Left renal cortex interstitium (tissue), 4 donors: ENCODE measurements around the gene EN1. TPM values are rescaled to one million over a fixed set of nuclear protein-coding genes. Genes with fewer than 3 reads are reported as not detected.
A peak's percentile ranks its signal among the peaks of the same experiment; 100 is the strongest.

Experiments
- DNase-seq, 4 donors: peaks; one replicate each; pipeline ENCODE4 v3.0.0-alpha.2; 2013; ENCODE audit warnings: low read depth in 4 of 4, low spot score in 2 of 4, missing footprints in 1 of 4
- polyA plus RNA-seq, 4 donors: library from polyadenylated mRNA; unstranded; fragments of 120-200 nt; gene quantifications; one replicate each; pipeline ENCODE4 v1.2.1, GENCODE V29; 2013; ENCODE audit not compliant: insufficient read length in 4 of 4

The EN1 gene
- under 1 TPM in 1 of 4 donors, not detected in 3; 0.13 TPM for polyA plus RNA-seq

DNA sequence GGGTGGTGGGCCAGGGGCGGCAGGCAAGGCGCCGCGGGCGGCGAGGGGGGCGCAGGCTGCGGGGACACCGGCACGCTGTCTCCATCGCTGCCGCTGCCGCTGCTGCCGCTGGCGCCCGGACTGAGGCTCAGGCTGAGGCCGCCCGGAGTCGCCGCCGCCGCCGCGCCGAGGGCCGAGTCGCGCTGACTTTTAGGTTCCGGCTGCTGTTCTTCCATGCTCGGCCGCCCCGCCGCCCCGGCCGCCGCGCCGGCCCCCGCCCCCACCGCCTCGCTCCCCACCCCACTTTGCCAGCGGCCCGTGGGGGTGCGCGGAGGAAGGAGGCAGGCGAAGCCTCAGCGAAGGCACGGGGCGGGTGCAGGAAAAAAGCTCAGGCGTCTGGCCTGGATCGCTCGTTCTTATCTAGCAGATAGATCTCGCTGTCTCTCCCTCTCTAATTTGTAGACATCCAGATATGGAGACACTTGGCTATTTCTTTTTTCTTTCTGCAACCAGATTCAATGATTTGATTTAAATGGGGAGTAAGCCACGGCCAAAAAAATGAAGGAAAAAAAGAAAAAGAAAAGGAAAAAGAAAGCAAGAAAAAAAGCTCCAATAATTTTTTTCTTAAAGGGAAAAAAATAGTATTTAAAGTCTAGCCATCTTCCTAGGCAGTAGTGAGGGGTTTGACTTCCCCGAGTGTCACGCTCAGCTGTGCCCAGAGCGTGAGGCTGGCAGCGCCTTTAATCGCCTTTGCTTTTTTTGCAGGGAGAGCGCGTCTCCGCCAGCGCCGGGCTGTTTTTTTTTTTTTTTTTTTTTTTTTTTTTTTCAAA, at the start of gene EN1:
Gene EN1 (minus strand): TSS at position 696 of the 809 bp plus-strand sequence. CDS start 481 bp downstream, at position 215.
- no peak for DNase-seq

DNA sequence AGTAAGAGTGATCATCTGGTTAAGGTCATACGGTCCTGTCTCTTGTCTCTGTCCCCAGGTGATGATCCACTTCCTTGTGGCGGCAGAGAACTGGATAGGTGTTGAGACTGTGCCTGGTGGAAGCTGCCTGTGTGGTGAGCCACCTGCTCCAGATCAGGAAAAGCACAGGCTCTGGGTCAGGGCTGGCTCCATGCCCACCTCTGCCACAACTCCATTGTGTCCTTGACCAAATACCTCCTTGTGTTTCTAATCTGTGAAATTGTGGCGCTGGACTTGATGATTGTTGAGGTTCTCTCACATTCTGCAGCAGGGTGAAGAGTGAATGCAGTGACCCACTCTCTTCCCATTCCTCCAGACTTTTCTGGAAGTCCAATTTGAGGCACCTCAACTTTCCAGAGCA, 45.7 kb upstream of the EN1 start:
- no peak for DNase-seq

DNA sequence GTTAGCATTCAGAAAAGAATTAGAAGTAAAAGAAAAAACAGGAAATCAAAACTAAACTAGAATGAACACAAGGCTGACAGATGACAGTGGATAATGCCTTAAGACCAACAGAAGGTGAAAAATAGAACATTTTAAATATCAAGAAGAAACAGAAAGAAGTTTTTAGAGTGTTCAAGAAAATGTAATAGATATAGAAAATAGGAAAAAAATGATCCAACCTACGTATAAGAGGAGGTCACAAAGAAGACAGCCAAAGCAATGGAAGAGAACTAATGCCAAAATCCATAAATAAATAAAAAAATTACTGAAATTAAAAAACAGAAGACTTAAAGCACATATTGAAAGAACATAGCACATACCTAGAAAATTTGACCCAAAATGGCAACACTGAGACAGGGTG, 42.5 kb upstream of the EN1 start:
- DNase-seq, result no peak

GRCh38 chr2:118883792-118884191, 36.3 kb upstream of the EN1 start:
- no peak for DNase-seq

- DNase-seq, result peak in 1 of 4 donors; percentile 15
These were observed 35.4 kb upstream of the EN1 start for GRCh38 chr2:118882693-118883336.

GRCh38 chr2:118881490-118882129, 34.2 kb upstream of the EN1 start:
- DNase-seq, result no peak

DNA sequence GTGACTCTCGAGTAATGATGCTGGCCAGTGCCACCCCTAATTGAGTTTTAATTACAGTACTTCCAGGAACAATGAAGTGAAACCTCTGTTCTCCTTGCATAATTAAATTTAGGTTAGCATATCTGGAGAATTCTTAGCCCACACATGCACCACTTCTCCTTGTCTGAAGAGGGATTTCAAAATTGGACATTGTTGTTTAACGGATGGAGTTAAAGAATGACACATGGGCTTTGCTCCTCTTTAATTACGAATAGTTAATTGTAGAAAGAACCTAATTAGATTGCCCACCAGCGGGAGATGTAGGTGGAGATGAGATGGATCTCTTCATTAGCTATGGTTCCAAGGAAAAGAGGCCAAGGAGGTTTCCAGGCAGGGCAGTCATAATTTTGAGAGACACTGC, 33.1 kb upstream of the EN1 start:
- no peak for DNase-seq

GRCh38 chr2:118878531-118879149, 31.2 kb upstream of the EN1 start:
- DNase-seq, result no peak

GRCh38 chr2:118875318-118875717, 27.9 kb upstream of the EN1 start:
- DNase-seq, result no peak

DNA sequence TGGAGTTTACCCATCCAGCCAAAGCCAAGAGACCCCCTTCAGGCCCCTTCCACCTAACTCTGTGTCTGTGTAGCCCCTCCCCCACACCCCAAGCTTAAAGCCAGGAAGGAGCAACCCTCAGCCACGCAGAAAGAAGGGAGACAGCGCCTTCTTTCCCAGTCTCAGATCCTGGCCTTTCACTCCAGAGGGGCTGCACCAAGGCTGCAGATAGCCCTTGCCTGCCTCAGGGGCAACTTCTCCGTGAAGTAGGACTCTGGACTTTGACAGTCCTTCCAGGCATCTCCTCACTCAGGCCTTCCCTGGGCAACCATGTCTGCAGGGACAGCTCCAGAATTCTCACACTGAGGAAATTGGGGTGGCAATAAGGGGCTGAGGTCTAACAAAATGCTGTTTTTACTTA, 26.9 kb upstream of the EN1 start:
- DNase-seq, result no peak

DNA sequence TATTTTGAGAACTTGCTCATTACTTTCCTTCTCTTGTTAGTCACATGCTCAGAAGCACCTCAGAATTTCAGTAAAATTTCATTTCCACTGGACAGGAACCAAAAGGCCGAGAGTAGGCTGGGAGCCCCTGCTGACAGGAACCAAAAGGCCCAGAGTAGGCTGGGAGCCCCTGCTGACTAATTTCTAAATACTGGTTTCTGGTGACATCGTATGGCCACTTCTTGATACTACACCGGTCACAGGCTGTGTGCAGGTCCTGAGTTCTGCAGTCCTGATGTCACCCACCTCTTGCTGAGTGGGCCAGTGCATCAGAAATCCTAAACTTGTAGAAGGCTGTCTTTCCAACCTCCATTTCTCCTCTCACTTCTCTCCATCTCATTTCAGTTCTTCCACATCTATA, 17.7 kb upstream of the EN1 start:
- no peak for DNase-seq

DNA sequence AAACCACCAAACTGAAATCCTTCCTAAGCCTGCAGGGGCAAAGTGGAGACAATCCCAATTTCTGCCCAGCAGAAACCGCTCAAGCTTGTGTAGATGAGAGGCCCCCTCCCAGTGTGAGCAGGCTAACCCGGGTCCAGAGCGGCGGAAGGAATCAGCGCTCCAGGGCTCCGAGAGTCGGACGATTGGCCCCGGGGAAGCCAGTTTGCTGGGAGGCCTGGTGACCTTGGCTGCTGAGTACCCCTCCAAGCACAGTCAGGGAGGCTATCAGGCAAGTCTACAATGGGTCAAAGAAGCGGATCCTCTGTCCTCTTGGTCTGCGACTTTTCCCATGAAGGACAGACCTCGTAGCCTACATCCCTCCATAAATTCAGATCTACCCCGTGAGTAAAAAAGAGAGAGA, 16.8 kb upstream of the EN1 start:
- no peak for DNase-seq

- DNase-seq, result no peak
These were observed 14.3 kb upstream of the EN1 start for GRCh38 chr2:118861731-118862130.

GRCh38 chr2:118861242-118861641, 13.8 kb upstream of the EN1 start:
- DNase-seq, result no peak

- no peak for DNase-seq
These were observed 13.1 kb upstream of the EN1 start for GRCh38 chr2:118860506-118860905.

- DNase-seq, result no peak
These were observed 11.8 kb upstream of the EN1 start for GRCh38 chr2:118859157-118859770.

GRCh38 chr2:118858485-118859156, 11.2 kb upstream of the EN1 start:
- no peak for DNase-seq

DNA sequence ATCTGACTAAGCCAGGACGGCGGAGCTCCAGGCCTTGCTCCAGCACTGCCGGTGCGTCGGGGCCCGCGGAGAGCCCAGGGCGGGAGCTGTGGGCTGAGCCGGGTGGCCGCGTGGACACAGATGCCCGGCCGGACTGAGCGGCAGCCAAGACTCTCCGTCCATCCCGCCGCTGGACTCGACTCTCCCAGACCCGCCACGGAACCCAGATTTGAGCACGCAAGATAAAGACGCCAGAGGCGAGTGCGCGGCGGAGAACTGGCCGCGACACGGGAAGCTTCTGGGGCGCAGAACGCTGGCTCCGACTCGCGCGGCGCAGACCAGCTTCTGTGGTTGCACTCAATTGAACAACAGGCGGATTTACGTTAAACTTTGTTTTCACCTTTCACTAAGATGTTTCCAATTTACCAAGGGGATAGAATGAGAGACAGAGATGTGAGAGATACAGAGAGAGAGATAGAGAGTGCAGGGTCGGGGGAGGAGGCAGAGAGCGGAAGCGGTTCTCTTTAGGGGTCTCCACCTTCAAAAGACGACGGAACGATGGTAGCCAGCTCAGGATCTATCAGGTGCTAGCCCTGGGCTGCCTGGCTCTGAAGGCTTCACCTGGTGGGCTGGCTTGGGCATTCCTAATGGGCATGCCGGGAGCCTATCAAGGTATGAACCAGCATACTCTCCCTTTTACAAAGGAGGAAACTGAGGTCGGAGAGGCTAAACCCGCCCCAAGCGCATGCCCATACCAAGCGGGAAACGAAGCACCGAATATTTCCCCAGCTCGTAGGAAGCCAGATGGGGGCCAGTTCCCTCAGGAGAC, 10.4 kb upstream of the EN1 start:
- no peak for DNase-seq

DNA sequence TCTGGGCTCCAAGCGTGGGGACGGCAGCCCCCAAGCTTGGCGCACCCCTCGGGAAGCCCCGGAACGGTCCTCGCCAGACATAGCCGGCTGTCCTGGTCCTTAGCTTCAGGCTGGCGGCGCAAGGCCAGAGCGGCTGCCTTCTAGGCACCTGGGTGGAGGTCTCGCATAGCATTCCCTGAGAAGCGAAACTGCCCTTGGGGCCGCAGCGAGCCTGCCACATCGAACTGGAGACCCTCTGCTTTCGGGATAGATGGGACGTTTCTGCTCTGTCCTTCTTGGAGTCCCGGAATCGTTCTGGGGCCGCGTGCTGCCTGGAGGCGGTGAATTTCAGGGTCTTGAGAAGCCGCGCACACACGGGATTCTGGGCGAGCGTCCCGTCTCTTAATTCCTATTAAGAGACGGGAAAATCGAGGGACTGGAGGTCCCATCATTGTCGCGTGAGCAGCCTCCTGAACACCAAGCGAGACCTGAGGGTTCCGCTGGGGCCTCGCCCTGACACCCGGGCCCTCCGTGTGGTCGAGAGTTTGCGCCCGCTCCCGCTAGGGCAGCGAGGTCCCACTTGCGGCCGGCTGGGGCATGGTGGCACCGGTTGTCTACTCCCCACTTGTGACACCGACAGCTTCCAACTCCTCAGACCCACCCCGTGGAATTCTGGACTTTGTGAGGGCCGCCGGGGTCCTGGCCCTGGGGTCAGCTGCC, 9.7 kb upstream of the EN1 start:
- DNase-seq, result no peak
